ENCODE results near the gene OTOGL.

The OTOGL gene

DNA sequence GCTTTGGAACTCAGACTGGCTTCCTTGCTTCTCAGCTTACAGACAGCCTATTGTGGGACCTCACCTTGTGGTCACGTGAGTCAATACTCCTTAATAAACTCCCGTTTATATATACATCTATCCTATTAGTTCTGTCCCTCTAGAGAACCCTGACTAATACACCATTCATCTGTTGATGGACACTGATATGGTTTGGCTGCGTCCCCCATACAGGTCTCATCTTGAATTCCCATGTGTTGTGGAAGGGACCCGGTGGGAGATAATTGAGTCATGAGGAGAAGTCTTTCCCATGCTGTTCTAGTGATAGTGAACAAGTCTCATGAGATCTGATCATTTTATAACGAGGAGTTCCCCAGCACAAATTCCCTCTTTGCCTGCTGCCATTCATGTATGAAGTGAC is 57.0 kb downstream of the OTOGL start:
- H3K27ac ChIP-seq = no peak overlapping the region
- H3K36me3 ChIP-seq (replicated peaks) = no peaks in the 10 kb centered on the region
- no peak overlapping the region for H3K4me3 ChIP-seq (ENCODE audit: low read depth, low read length)
- TF ChIP-seq, protein P1, sequence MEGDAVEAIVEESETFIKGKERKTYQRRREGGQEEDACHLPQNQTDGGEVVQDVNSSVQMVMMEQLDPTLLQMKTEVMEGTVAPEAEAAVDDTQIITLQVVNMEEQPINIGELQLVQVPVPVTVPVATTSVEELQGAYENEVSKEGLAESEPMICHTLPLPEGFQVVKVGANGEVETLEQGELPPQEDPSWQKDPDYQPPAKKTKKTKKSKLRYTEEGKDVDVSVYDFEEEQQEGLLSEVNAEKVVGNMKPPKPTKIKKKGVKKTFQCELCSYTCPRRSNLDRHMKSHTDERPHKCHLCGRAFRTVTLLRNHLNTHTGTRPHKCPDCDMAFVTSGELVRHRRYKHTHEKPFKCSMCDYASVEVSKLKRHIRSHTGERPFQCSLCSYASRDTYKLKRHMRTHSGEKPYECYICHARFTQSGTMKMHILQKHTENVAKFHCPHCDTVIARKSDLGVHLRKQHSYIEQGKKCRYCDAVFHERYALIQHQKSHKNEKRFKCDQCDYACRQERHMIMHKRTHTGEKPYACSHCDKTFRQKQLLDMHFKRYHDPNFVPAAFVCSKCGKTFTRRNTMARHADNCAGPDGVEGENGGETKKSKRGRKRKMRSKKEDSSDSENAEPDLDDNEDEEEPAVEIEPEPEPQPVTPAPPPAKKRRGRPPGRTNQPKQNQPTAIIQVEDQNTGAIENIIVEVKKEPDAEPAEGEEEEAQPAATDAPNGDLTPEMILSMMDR (IDR thresholded peaks at IDR 0.05; ENCODE audit: low read depth, low read length, missing control alignments) = no peak
- peak; percentile 17 for DNase-seq
- in situ Hi-C loops (cut with HindIII; ENCODE audit: low pct_ligation_motif_present, low sequenced_read_pairs) = no loop called here
- no peaks in the 10 kb centered on the region for H3K27me3 ChIP-seq (replicated peaks)

DNA sequence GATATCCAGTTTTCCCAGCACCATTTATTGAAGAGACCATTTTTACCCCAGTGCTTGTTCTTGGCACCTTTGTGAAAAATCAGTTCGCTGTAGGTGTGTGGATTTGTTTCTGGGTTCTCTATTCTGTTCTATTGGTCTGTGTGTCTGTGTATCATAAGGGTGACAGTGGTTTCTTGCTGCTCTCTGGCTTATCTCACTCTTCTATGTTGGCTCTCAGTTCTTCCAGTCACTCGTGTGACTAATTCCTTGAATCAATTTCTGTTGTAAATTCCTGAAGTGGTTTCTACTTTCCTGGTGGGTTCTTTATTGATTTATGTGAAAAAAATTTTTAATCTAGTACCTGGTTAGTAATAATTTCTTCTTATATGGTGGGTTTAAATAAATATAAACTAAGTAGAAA is 58.3 kb downstream of the OTOGL start:
- Histone ChIP-seq H3K36me3 (replicated peaks) (no peaks in the 10 kb centered on the region), H3K4me3 (ENCODE audit: low read depth, low read length) (no peak overlapping the region), H3K27me3 (replicated peaks) (no peaks in the 10 kb centered on the region), H3K27ac (no peak overlapping the region)
- peak; percentile 30 for DNase-seq
- in situ Hi-C loops (cut with HindIII; ENCODE audit: low pct_ligation_motif_present, low sequenced_read_pairs) = no loop called here
- TF ChIP-seq, protein P1 (IDR thresholded peaks at IDR 0.05; ENCODE audit: low read depth, low read length, missing control alignments) = no peak

- Histone ChIP-seq H3K27ac (no peak overlapping the region), H3K27me3 (replicated peaks) (no peaks in the 10 kb centered on the region), H3K4me3 (ENCODE audit: low read depth, low read length) (no peak overlapping the region), H3K36me3 (replicated peaks) (no peaks in the 10 kb centered on the region)
- TF ChIP-seq, protein P1 (IDR thresholded peaks at IDR 0.05; ENCODE audit: low read depth, low read length, missing control alignments) = no peak
- in situ Hi-C loops (cut with HindIII; ENCODE audit: low pct_ligation_motif_present, low sequenced_read_pairs) = no loop called here
- no peak for DNase-seq
Measured at GRCh38 chr12:80161612-80162011, 62.3 kb downstream of the OTOGL start.

- TF ChIP-seq, protein P1 (IDR thresholded peaks at IDR 0.05; ENCODE audit: low read depth, low read length, missing control alignments) = no peak
Measured at GRCh38 chr12:80162177-80162576, 62.8 kb downstream of the OTOGL start.

DNA sequence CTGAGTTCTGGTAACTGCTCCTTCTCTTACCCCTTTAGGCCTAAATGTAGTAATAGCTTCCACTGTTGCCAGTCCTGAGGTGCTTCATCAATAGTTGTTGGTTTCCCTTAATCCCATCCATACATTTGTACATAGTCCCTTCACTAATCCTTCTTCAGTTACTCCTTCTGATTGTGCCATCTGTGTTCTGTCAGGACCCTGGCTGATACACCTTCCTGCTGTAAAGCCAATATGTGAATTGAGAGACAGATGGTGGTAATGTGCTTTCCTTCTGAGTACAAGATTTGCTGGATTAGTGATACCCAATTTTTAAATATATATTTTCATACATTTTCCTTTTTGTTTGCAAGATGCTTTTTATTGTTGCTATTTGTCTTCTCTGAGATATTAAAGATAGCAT is 66.4 kb downstream of the OTOGL start:
- Histone ChIP-seq H3K36me3 (replicated peaks) (no peaks in the 10 kb centered on the region), H3K27ac (no peak overlapping the region), H3K27me3 (replicated peaks) (no peaks in the 10 kb centered on the region), H3K4me3 (ENCODE audit: low read depth, low read length) (no peak overlapping the region)
- in situ Hi-C loops (cut with HindIII; ENCODE audit: low pct_ligation_motif_present, low sequenced_read_pairs) = no loop called here
- DNase-seq = no peak
- TF ChIP-seq, protein P1 (IDR thresholded peaks at IDR 0.05; ENCODE audit: low read depth, low read length, missing control alignments) = no peak

More at GRCh38 chr12:80162177-80162576, 62.8 kb downstream of the OTOGL start:
- DNase-seq = no peak
- Histone ChIP-seq H3K27me3 (replicated peaks) (no peaks in the 10 kb centered on the region), H3K27ac (no peak overlapping the region), H3K36me3 (replicated peaks) (no peaks in the 10 kb centered on the region), H3K4me3 (ENCODE audit: low read depth, low read length) (no peak overlapping the region)
- in situ Hi-C loops (cut with HindIII; ENCODE audit: low pct_ligation_motif_present, low sequenced_read_pairs) = no loop called here

- in situ Hi-C loops (cut with HindIII; ENCODE audit: low pct_ligation_motif_present, low sequenced_read_pairs) = no loop called here
- TF ChIP-seq, protein P1 (IDR thresholded peaks at IDR 0.05; ENCODE audit: low read depth, low read length, missing control alignments) = no peak
- no peak overlapping the region for H3K4me3 ChIP-seq (ENCODE audit: low read depth, low read length)
- no peaks in the 10 kb centered on the region for H3K27me3 ChIP-seq (replicated peaks)
- no peaks in the 10 kb centered on the region for H3K36me3 ChIP-seq (replicated peaks)
- H3K27ac ChIP-seq = no peak overlapping the region
- no peak for DNase-seq
Measured at GRCh38 chr12:80166751-80167150, 67.4 kb downstream of the OTOGL start.

Measured in brain microvascular endothelial cell (primary cell).